ENCODE results near the gene KLF7.

Gene KLF7

GRCh38 chr2:207137596-207138337 lies 28.0 kb downstream of the KLF7 start:
- H3K4me1 ChIP-seq (ENCODE audit: control insufficient read depth, insufficient read depth, low read length) = peaks cover 73% of the 10 kb centered on the region

GRCh38 chr2:207136874-207137273 lies 28.9 kb downstream of the KLF7 start:
- Histone ChIP-seq H3K36me3 (ENCODE audit: control insufficient read depth, insufficient read depth, low read length) (peaks cover 8% of the 10 kb centered on the region; the same call in 1 of the 2 replicates), H3K9ac (ENCODE audit: low read length) (no peak overlapping the region), H3K4me3 (ENCODE audit: low read depth, low read length) (no peak overlapping the region), H3K27me3 (ENCODE audit: control insufficient read depth, insufficient read depth, low read length) (no peaks in the 10 kb centered on the region), H3K9me3 (ENCODE audit: control insufficient read depth, insufficient read depth, low read depth, low read length) (peaks cover 1% of the 10 kb centered on the region; the same call in 1 of the 2 replicates), H3K4me1 (ENCODE audit: control insufficient read depth, insufficient read depth, low read length) (peaks cover 68% of the 10 kb centered on the region), H3K27ac (ENCODE audit: low read depth, low read length) (0 out of 2 replicates have a peak overlapping the region, but pooled peaks have one; percentile 9)

More at GRCh38 chr2:207137596-207138337, 28.0 kb downstream of the KLF7 start:
- Histone ChIP-seq H3K27ac (ENCODE audit: low read depth, low read length) (no peak overlapping the region), H3K9me3 (ENCODE audit: control insufficient read depth, insufficient read depth, low read depth, low read length) (no peaks in the 10 kb centered on the region), H3K36me3 (ENCODE audit: control insufficient read depth, insufficient read depth, low read length) (peaks cover 8% of the 10 kb centered on the region; the same call in 1 of the 2 replicates), H3K9ac (ENCODE audit: low read length) (no peak overlapping the region), H3K4me3 (ENCODE audit: low read depth, low read length) (no peak overlapping the region), H3K27me3 (ENCODE audit: control insufficient read depth, insufficient read depth, low read length) (no peaks in the 10 kb centered on the region)

- Histone ChIP-seq H3K36me3 (ENCODE audit: control insufficient read depth, insufficient read depth, low read length) (peaks cover 14% of the 10 kb centered on the region; the same call in 1 of the 2 replicates), H3K27me3 (ENCODE audit: control insufficient read depth, insufficient read depth, low read length) (no peaks in the 10 kb centered on the region), H3K4me3 (ENCODE audit: low read depth, low read length) (no peak overlapping the region), H3K9me3 (ENCODE audit: control insufficient read depth, insufficient read depth, low read depth, low read length) (peaks cover 11% of the 10 kb centered on the region; the same call in 1 of the 2 replicates), H3K4me1 (ENCODE audit: control insufficient read depth, insufficient read depth, low read length) (peaks cover 58% of the 10 kb centered on the region), H3K27ac (ENCODE audit: low read depth, low read length) (no peak overlapping the region), H3K9ac (ENCODE audit: low read length) (no peak overlapping the region)
Measured at GRCh38 chr2:207135801-207136457, 29.8 kb downstream of the KLF7 start.

DNA sequence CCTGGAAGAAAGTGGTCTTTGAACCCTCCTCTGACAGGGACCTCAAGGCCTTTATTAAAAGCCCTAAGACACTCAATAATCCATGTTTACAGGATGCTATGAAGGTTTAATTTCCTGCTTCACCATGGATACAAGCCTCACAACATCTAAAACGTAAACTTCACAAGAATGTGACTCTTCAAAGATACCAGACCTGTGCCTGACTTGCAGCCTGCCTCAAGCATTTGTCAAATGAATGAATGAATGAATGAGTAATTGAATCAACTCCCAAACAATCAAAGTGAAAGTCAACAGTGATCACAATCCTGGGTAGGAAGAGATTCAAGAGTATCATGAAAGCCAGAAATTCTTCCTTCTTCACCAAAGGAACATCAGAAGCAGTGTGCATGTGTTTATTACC lies 30.4 kb downstream of the KLF7 start:
- Histone ChIP-seq H3K4me3 (ENCODE audit: low read depth, low read length) (no peak overlapping the region), H3K9me3 (ENCODE audit: control insufficient read depth, insufficient read depth, low read depth, low read length) (peaks cover 12% of the 10 kb centered on the region; the same call in 1 of the 2 replicates), H3K4me1 (ENCODE audit: control insufficient read depth, insufficient read depth, low read length) (peaks cover 52% of the 10 kb centered on the region), H3K27me3 (ENCODE audit: control insufficient read depth, insufficient read depth, low read length) (no peaks in the 10 kb centered on the region), H3K36me3 (ENCODE audit: control insufficient read depth, insufficient read depth, low read length) (peaks cover 14% of the 10 kb centered on the region; the same call in 1 of the 2 replicates), H3K27ac (ENCODE audit: low read depth, low read length) (no peak overlapping the region), H3K9ac (ENCODE audit: low read length) (no peak overlapping the region)

- Histone ChIP-seq H3K4me3 (ENCODE audit: low read depth, low read length) (no peak overlapping the region), H3K27ac (ENCODE audit: low read depth, low read length) (peak overlapping the region; percentile 22; the same call in 1 of the 2 replicates), H3K27me3 (ENCODE audit: control insufficient read depth, insufficient read depth, low read length) (no peaks in the 10 kb centered on the region), H3K9ac (ENCODE audit: low read length) (peak overlapping the region; percentile 5), H3K36me3 (ENCODE audit: control insufficient read depth, insufficient read depth, low read length) (peaks cover 17% of the 10 kb centered on the region; the same call in 1 of the 2 replicates), H3K9me3 (ENCODE audit: control insufficient read depth, insufficient read depth, low read depth, low read length) (peaks cover 12% of the 10 kb centered on the region; the same call in 1 of the 2 replicates), H3K4me1 (ENCODE audit: control insufficient read depth, insufficient read depth, low read length) (peaks cover 49% of the 10 kb centered on the region)
Measured at GRCh38 chr2:207133820-207134519, 31.8 kb downstream of the KLF7 start.

DNA sequence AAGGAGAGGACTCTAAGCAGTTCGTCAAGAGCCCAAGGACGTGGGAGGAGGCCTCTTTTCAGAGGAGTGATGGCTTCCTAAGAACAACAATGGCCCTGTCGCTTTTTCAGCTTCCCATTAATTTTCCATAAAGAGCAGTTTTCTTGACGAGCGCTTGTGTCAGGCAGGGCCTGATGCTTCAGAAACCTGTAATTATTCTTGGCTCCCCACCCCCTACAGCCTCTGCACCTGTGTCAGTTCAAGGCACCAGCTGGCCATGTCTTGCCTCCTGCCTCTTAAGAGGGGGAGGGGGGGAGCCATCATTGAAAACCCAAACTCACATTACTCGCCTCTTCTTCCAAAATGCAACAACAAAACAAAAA lies 32.3 kb downstream of the KLF7 start:
- Histone ChIP-seq H3K9ac (ENCODE audit: low read length) (peak overlapping the region; percentile 5), H3K27me3 (ENCODE audit: control insufficient read depth, insufficient read depth, low read length) (no peaks in the 10 kb centered on the region), H3K36me3 (ENCODE audit: control insufficient read depth, insufficient read depth, low read length) (peaks cover 22% of the 10 kb centered on the region; the same call in 1 of the 2 replicates), H3K4me1 (ENCODE audit: control insufficient read depth, insufficient read depth, low read length) (peaks cover 44% of the 10 kb centered on the region), H3K27ac (ENCODE audit: low read depth, low read length) (no peak overlapping the region), H3K4me3 (ENCODE audit: low read depth, low read length) (no peak overlapping the region), H3K9me3 (ENCODE audit: control insufficient read depth, insufficient read depth, low read depth, low read length) (peaks cover 12% of the 10 kb centered on the region; the same call in 1 of the 2 replicates)

DNA sequence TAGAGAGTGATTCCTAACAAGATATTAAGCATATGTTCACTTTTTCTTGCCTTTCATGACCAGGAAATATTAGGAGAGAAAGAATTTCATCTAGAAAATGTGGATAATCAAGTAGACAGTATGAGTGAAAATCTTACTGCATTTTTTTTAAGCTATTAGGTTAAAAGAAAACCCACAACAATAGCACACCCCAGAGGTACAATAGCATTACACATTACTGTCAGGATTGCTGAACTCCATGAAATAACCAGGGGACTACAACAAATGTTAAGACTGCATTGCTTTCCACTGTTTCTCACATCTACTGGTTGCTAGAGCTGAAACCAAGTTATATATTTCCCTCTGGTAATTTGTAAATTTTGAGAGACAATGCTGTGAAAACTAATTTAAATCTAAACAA lies 33.7 kb downstream of the KLF7 start:
- Histone ChIP-seq H3K27me3 (ENCODE audit: control insufficient read depth, insufficient read depth, low read length) (no peaks in the 10 kb centered on the region), H3K4me3 (ENCODE audit: low read depth, low read length) (no peak overlapping the region), H3K4me1 (ENCODE audit: control insufficient read depth, insufficient read depth, low read length) (peaks cover 35% of the 10 kb centered on the region), H3K9ac (ENCODE audit: low read length) (no peak overlapping the region), H3K27ac (ENCODE audit: low read depth, low read length) (no peak overlapping the region), H3K9me3 (ENCODE audit: control insufficient read depth, insufficient read depth, low read depth, low read length) (peaks cover 15% of the 10 kb centered on the region; the same call in 1 of the 2 replicates), H3K36me3 (ENCODE audit: control insufficient read depth, insufficient read depth, low read length) (peaks cover 22% of the 10 kb centered on the region)

DNA sequence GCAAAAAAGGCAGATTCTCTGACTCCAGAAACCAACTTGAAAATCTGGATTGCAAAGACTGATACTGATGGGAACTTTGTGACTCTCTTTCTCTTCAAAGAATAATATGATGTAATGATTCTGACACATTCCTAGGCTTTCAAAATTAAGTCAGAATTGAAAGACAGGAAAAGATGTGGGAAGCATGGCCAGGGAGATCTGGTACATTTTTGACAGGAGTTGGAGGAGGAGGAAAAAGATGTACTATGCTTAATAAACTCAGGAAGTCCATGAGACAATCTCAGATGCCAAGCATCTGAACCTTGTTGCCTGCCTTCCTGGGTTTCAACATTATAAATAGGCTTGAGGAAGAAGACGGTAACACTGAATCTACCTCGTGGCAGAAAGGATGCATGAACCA lies 34.2 kb downstream of the KLF7 start:
- Histone ChIP-seq H3K4me1 (ENCODE audit: control insufficient read depth, insufficient read depth, low read length) (peaks cover 32% of the 10 kb centered on the region), H3K36me3 (ENCODE audit: control insufficient read depth, insufficient read depth, low read length) (peaks cover 19% of the 10 kb centered on the region), H3K27me3 (ENCODE audit: control insufficient read depth, insufficient read depth, low read length) (no peaks in the 10 kb centered on the region), H3K27ac (ENCODE audit: low read depth, low read length) (no peak overlapping the region), H3K9me3 (ENCODE audit: control insufficient read depth, insufficient read depth, low read depth, low read length) (peaks cover 15% of the 10 kb centered on the region; the same call in 1 of the 2 replicates), H3K4me3 (ENCODE audit: low read depth, low read length) (no peak overlapping the region), H3K9ac (ENCODE audit: low read length) (no peak overlapping the region)

GRCh38 chr2:207130958-207131521 lies 34.7 kb downstream of the KLF7 start:
- H3K4me3 ChIP-seq (ENCODE audit: low read depth, low read length) = no peak overlapping the region
- H3K27ac ChIP-seq (ENCODE audit: low read depth, low read length) = no peak overlapping the region
- peaks cover 19% of the 10 kb centered on the region for H3K36me3 ChIP-seq (ENCODE audit: control insufficient read depth, insufficient read depth, low read length)
- H3K9ac ChIP-seq (ENCODE audit: low read length) = no peak overlapping the region
- no peaks in the 10 kb centered on the region for H3K27me3 ChIP-seq (ENCODE audit: control insufficient read depth, insufficient read depth, low read length)
- peaks cover 15% of the 10 kb centered on the region; the same call in 1 of the 2 replicates for H3K9me3 ChIP-seq (ENCODE audit: control insufficient read depth, insufficient read depth, low read depth, low read length)
- peaks cover 26% of the 10 kb centered on the region for H3K4me1 ChIP-seq (ENCODE audit: control insufficient read depth, insufficient read depth, low read length)

DNA sequence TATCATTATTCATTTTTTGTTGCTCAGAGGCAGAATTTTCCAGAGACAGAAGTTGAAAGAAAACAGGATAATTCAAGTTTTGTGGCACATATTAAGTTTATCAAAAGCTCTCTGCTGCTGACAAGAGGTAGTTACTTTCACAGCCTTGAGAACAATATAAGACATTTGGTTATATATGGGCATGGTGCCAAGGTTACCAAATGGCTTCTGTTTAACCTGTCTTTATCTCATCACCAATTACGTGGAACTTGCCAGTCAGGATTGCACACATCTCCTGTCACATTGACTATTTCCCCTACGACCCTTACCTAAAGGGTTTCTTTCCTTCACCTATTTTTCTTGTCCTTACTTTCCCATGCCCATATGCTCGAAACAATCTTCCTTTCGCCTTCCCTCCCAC lies 35.9 kb downstream of the KLF7 start:
- H3K9ac ChIP-seq (ENCODE audit: low read length) = no peak overlapping the region
- H3K27me3 ChIP-seq (ENCODE audit: control insufficient read depth, insufficient read depth, low read length) = no peaks in the 10 kb centered on the region
- H3K4me1 ChIP-seq (ENCODE audit: control insufficient read depth, insufficient read depth, low read length) = peaks cover 24% of the 10 kb centered on the region
- peaks cover 15% of the 10 kb centered on the region; the same call in 1 of the 2 replicates for H3K9me3 ChIP-seq (ENCODE audit: control insufficient read depth, insufficient read depth, low read depth, low read length)
- H3K27ac ChIP-seq (ENCODE audit: low read depth, low read length) = no peak overlapping the region
- H3K36me3 ChIP-seq (ENCODE audit: control insufficient read depth, insufficient read depth, low read length) = peaks cover 19% of the 10 kb centered on the region
- H3K4me3 ChIP-seq (ENCODE audit: low read depth, low read length) = no peak overlapping the region
